Lung (tissue), 12 donors: ENCODE results near the gene CAV2. TPM values are rescaled to one million over a fixed set of nuclear protein-coding genes. Genes with fewer than 3 reads are reported as not detected.

ENCODE experiments used
- ATAC-seq: fragments of 200-7000 bp; cut with Tn5 transposase; one replicate; pipeline ENCODE4 v1.9.1; 2020; ENCODE audit warnings: moderate number of reproducible peaks; ENCODE audit not compliant: insufficient read depth, low FRiP score
- DNase-seq, 3 donors: peaks; one replicate each; pipeline ENCODE4 v3.0.0-alpha.2; 2013 to 2017
- H3K27ac ChIP-seq, 2 donors: one replicate each; pipeline ENCODE4 v1.5.1; 2013; ENCODE audit warnings: mild to moderate bottlenecking in 2 of 2, moderate library complexity in 2 of 2, control low read depth in 1 of 2, inconsistent platforms in 1 of 2, low read depth in 1 of 2, low read length in 1 of 2
- H3K27me3 ChIP-seq, 3 donors: one replicate each; pipeline ENCODE4 v1.5.1; 2013; ENCODE audit warnings: low read length in 2 of 3; ENCODE audit not compliant: control insufficient read depth in 3 of 3, insufficient read depth in 3 of 3
- H3K36me3 ChIP-seq, 4 donors: one replicate each; pipeline ENCODE4 v1.5.1; 2013; ENCODE audit warnings: low read length in 4 of 4, mild to moderate bottlenecking in 1 of 4, moderate library complexity in 1 of 4; ENCODE audit not compliant: control insufficient read depth in 4 of 4, insufficient read depth in 4 of 4
- H3K4me1 ChIP-seq, 5 donors: one replicate each; pipeline ENCODE4 v1.5.1; 2013; ENCODE audit warnings: low read length in 5 of 5, mild to moderate bottlenecking in 2 of 5, moderate library complexity in 1 of 5; ENCODE audit not compliant: control insufficient read depth in 5 of 5, insufficient read depth in 5 of 5
- H3K4me3 ChIP-seq: one replicate; pipeline ENCODE4 v1.5.1; 2013; ENCODE audit warnings: mild to moderate bottlenecking, control low read depth, moderate library complexity
- H3K9ac ChIP-seq, 2 donors: one replicate each; pipeline ENCODE4 v1.5.1; 2013; ENCODE audit warnings: low read length in 2 of 2, control low read depth in 1 of 2; ENCODE audit not compliant: insufficient read depth in 1 of 2
- H3K9me3 ChIP-seq, 4 donors: one replicate each; pipeline ENCODE4 v1.5.1; 2013; ENCODE audit warnings: low read length in 3 of 4, mild to moderate bottlenecking in 1 of 4, moderate library complexity in 1 of 4; ENCODE audit not compliant: control insufficient read depth in 4 of 4, insufficient read depth in 3 of 4
- CTCF ChIP-seq: IDR thresholded peaks from 2 replicates; pipeline ENCODE4 v1.5.1; 2012; ENCODE audit warnings: mild to moderate bottlenecking; ENCODE audit errors: control extremely low read depth, extremely low read depth
- WGBS, 2 donors: extraction: QIAGEN DNeasy Blood & Tissue Kit; methylation state at CpG; one replicate each; pipeline ENCODE4 v1.1.7; 2013; 5-methylcytosine and 5-hydroxymethylcytosine counted together
- polyA plus RNA-seq, 2 donors: library from polyadenylated mRNA; stranded (reverse); fragments of 200-250 nt; gene quantifications; one replicate each; pipeline ENCODE4 v1.2.1, GENCODE V29; 2013
- total RNA-seq, 2 donors: library from RNA; depleted of rRNA in 1 of 2; stranded (reverse); fragments of >200 nt in 1 of 2; gene quantifications; one replicate each; pipeline ENCODE4 v1.2.1, GENCODE V29; 2014 to 2021
- donor health status: control.
- donor health status: control.
- donor health status: Bipolar disorder and iron deficiency.
- donor health status: healthy.
- donor health status: DM: yes; HTN: yes; CAD: no.

CAV2 gene
- total and polyA plus RNA-seq, 4 donors = 57.9 to 214 (median 106) TPM

GRCh38 chr7:116516324-116516723 lies 16.8 kb downstream of the CAV2 start:
- Histone ChIP-seq H3K9me3 (no peaks in the 10 kb centered on the region), H3K36me3 (no peaks in the 10 kb centered on the region), H3K27me3 (no peaks in the 10 kb centered on the region), H3K27ac (no peak overlapping the region), H3K4me1 (peaks cover 0 to 11% (median 0%) of the 10 kb centered on the region in 5 donors), H3K9ac (no peak overlapping the region), H3K4me3 (no peak overlapping the region)
- DNase-seq (peak in 2 of 3 donors; percentile 55 to 70), ATAC-seq (no peak)
- TF ChIP-seq CTCF = no peak

GRCh38 chr7:116517626-116518025 lies 18.1 kb downstream of the CAV2 start:
- Histone ChIP-seq H3K27ac (no peak overlapping the region), H3K27me3 (no peaks in the 10 kb centered on the region), H3K4me3 (no peak overlapping the region), H3K4me1 (peaks cover 0 to 9% (median 0%) of the 10 kb centered on the region in 5 donors), H3K36me3 (no peaks in the 10 kb centered on the region), H3K9ac (no peak overlapping the region), H3K9me3 (no peaks in the 10 kb centered on the region)
- no peak for ATAC-seq
- 91 to 93% methylated on average over 1 of the region's 1 CpG for WGBS, 2 donors
- no peak for TF ChIP-seq CTCF
- no peak for DNase-seq

- Histone ChIP-seq H3K36me3 (no peaks in the 10 kb centered on the region), H3K4me1 (peaks cover 0 to 8% (median 3%) of the 10 kb centered on the region in 5 donors), H3K9ac (no peak overlapping the region), H3K27ac (no peak overlapping the region), H3K4me3 (no peak overlapping the region), H3K27me3 (no peaks in the 10 kb centered on the region), H3K9me3 (no peaks in the 10 kb centered on the region)
- TF ChIP-seq CTCF = no peak
- ATAC-seq (no peak), DNase-seq (no peak)
These were observed 19.4 kb downstream of the CAV2 start for GRCh38 chr7:116518961-116519360.

DNA sequence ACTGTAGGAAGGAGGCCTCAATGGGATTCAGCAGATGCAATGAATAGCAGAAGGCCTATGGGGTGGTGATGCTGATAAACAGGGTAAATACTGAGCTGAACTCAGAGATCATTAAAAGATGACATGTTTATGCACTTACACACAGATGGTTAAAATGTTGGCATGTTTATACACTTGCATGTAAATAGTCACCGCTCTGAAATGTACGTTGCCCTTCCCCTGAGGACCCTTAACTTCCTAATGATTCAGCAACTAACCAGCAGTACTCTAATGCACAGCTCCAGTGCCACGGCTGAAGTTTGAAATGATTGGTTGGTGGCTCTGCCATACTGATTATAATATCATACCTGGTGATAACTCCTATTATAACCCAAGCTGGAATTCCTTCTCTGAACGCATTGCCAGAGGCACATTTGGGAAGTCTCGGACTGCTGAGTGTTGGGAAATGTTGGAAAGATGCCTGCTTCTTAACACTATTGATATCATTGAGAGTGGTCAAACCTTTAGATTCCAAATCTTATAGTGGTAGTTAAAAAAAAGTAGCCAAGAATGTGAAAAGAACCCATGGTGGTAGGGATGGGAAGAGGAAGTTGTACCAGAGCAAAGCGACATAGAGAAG lies 21.6 kb downstream of the CAV2 start:
- TF ChIP-seq CTCF = no peak
- DNase-seq = no peak
- H3K9me3 ChIP-seq = no peaks in the 10 kb centered on the region
- H3K27me3 ChIP-seq = no peaks in the 10 kb centered on the region
- H3K36me3 ChIP-seq = no peaks in the 10 kb centered on the region
- no peak overlapping the region for H3K4me3 ChIP-seq
- H3K9ac ChIP-seq = no peak overlapping the region
- WGBS, 2 donors = 72 to 80% methylated on average over 6 of the region's 6 CpGs
- no peak overlapping the region for H3K27ac ChIP-seq
- no peak for ATAC-seq
- H3K4me1 ChIP-seq = peaks cover 0 to 17% (median 3%) of the 10 kb centered on the region in 5 donors
